ENCODE measurements around the gene DNAH6. TPM values are rescaled to one million over a fixed set of nuclear protein-coding genes. Genes with fewer than 3 reads are reported as not detected.

Gene DNAH6
- total and polyA plus RNA-seq, 2 of the 13 experiments (the other 11 are each of a cell fraction or from before 2014, with no cell fraction given), result 0.01 TPM; not detected in 1

DNA sequence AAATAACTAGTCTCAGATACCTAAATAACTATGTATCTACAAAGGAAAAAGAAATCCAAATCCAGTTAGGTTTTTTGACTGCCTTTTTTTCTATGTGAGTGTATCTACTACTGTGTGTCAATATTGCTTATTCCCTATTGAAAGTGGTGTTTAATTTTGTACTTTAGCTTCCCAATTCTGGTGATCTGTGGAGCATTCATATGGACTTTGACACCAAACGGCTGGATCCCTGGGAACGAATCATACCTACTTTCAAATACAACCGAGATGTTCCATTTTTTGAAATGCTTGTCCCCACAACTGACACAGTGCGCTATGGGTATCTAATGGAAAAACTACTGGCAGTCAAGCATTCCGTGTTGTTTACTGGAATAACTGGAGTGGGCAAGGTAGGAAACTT lies 152.8 kb downstream of the DNAH6 start:
- H3K27me3 ChIP-seq (ENCODE audit: control insufficient read depth in 1 of 2, insufficient read depth in 2 of 2, low read length in 2 of 2), result no peaks in the 10 kb centered on the region; a peak in 1 of 5 replicates
- H3K4me1 ChIP-seq (ENCODE audit: insufficient read depth, low read length), result no peaks in the 10 kb centered on the region
- FAIRE-seq (no peak), ATAC-seq (no peak), DNase-seq (ENCODE audit: low spot score) (no peak)
- no peaks in the 10 kb centered on the region for H3K79me2 ChIP-seq (ENCODE audit: insufficient read depth, low read length)
- no peak overlapping the region for H3K9ac ChIP-seq (ENCODE audit: insufficient read depth, low read depth, low read length)
- no peaks in the 10 kb centered on the region for H3K9me3 ChIP-seq (ENCODE audit: low read length)
- in situ Hi-C loops (cut with HindIII; ENCODE audit: extremely low pct_ligation_motif_present, low pct_unique_long_range_greater_than_20kb) (no loop called here), intact Hi-C loops (cut with micrococcal nuclease; ENCODE audit: unreplicated experiment) (no loop called here)
- no peaks in the 10 kb centered on the region for H3K36me3 ChIP-seq (replicated peaks in 1 of 2; ENCODE audit: control insufficient read depth in 1 of 2, insufficient read depth in 2 of 2, low read length in 2 of 2)
- POLR2A ChIA-PET, result no interaction called here
- CTCF ChIA-PET (ENCODE audit: low intra/inter-chr PET ratio, low total read pairs), result no interaction called here
- 30% methylated on average over 5 of the region's 5 CpGs for WGBS (ENCODE audit: low lambda C conversion rate)
- TF ChIP-seq EED (CRISPR knock-in tag; IDR thresholded peaks at IDR 0.05), result no peak
- TF ChIP-seq SP140L (CRISPR knock-in tag; IDR thresholded peaks at IDR 0.05; ENCODE audit: borderline replicate concordance), result no peak
- TF ChIP-seq ZNF546 (CRISPR knock-in tag; conservative IDR thresholded peaks at IDR 0.05), result no peak
- no peak for TF ChIP-seq ZNF282 (IDR thresholded peaks at IDR 0.05; ENCODE audit: partially characterized antibody)
- no peak for TF ChIP-seq ZNF292 (CRISPR knock-in tag; IDR thresholded peaks at IDR 0.05; ENCODE audit: borderline replicate concordance, low read depth)
- TF ChIP-seq, protein P1, sequence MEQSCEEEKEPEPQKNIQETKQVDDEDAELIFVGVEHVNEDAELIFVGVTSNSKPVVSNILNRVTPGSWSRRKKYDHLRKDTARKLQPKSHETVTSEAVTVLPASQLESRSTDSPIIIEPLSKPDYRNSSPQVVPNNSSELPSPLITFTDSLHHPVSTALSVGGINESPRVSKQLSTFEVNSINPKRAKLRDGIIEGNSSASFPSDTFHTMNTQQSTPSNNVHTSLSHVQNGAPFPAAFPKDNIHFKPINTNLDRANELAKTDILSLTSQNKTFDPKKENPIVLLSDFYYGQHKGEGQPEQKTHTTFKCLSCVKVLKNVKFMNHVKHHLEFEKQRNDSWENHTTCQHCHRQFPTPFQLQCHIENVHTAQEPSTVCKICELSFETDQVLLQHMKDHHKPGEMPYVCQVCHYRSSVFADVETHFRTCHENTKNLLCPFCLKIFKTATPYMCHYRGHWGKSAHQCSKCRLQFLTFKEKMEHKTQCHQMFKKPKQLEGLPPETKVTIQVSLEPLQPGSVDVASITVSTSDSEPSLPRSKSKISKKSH (CRISPR knock-in tag; IDR thresholded peaks at IDR 0.05; ENCODE audit: borderline replicate concordance), result no peak
- no peak for TF ChIP-seq ZNF841 (CRISPR knock-in tag; IDR thresholded peaks at IDR 0.05; ENCODE audit: borderline replicate concordance)
- TF ChIP-seq, protein P2, sequence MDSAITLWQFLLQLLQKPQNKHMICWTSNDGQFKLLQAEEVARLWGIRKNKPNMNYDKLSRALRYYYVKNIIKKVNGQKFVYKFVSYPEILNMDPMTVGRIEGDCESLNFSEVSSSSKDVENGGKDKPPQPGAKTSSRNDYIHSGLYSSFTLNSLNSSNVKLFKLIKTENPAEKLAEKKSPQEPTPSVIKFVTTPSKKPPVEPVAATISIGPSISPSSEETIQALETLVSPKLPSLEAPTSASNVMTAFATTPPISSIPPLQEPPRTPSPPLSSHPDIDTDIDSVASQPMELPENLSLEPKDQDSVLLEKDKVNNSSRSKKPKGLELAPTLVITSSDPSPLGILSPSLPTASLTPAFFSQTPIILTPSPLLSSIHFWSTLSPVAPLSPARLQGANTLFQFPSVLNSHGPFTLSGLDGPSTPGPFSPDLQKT (CRISPR knock-in tag; IDR thresholded peaks at IDR 0.05; ENCODE audit: borderline replicate concordance), result no peak
- no peak for TF ChIP-seq GPN1 (CRISPR knock-in tag; IDR thresholded peaks at IDR 0.05; ENCODE audit: borderline replicate concordance)
- TF ChIP-seq XRCC5 (optimal IDR thresholded peaks at IDR 0.05; ENCODE audit: low read length), result no peak
- no peak for TF ChIP-seq ZNF337 (CRISPR knock-in tag; IDR thresholded peaks at IDR 0.05; ENCODE audit: borderline replicate concordance, low read depth)
- TF ChIP-seq ERF (CRISPR knock-in tag; IDR thresholded peaks at IDR 0.05), result no peak
- no peak for TF ChIP-seq SALL1 (CRISPR knock-in tag; IDR thresholded peaks at IDR 0.05)
- TF ChIP-seq, protein P3, sequence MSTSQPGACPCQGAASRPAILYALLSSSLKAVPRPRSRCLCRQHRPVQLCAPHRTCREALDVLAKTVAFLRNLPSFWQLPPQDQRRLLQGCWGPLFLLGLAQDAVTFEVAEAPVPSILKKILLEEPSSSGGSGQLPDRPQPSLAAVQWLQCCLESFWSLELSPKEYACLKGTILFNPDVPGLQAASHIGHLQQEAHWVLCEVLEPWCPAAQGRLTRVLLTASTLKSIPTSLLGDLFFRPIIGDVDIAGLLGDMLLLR (CRISPR knock-in tag; IDR thresholded peaks at IDR 0.05), result no peak
- TF ChIP-seq, protein P4, sequence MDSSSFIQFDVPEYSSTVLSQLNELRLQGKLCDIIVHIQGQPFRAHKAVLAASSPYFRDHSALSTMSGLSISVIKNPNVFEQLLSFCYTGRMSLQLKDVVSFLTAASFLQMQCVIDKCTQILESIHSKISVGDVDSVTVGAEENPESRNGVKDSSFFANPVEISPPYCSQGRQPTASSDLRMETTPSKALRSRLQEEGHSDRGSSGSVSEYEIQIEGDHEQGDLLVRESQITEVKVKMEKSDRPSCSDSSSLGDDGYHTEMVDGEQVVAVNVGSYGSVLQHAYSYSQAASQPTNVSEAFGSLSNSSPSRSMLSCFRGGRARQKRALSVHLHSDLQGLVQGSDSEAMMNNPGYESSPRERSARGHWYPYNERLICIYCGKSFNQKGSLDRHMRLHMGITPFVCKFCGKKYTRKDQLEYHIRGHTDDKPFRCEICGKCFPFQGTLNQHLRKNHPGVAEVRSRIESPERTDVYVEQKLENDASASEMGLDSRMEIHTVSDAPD (CRISPR knock-in tag; IDR thresholded peaks at IDR 0.05), result no peak
- TF ChIP-seq ZNF772 (CRISPR knock-in tag; IDR thresholded peaks at IDR 0.05), result no peak
- TF ChIP-seq FLYWCH1 (CRISPR knock-in tag; IDR thresholded peaks at IDR 0.05), result no peak
- TF ChIP-seq TBL1XR1 (IDR thresholded peaks at IDR 0.05; ENCODE audit: borderline replicate concordance, low read length, partially characterized antibody), result no peak
- TF ChIP-seq, protein P5, sequence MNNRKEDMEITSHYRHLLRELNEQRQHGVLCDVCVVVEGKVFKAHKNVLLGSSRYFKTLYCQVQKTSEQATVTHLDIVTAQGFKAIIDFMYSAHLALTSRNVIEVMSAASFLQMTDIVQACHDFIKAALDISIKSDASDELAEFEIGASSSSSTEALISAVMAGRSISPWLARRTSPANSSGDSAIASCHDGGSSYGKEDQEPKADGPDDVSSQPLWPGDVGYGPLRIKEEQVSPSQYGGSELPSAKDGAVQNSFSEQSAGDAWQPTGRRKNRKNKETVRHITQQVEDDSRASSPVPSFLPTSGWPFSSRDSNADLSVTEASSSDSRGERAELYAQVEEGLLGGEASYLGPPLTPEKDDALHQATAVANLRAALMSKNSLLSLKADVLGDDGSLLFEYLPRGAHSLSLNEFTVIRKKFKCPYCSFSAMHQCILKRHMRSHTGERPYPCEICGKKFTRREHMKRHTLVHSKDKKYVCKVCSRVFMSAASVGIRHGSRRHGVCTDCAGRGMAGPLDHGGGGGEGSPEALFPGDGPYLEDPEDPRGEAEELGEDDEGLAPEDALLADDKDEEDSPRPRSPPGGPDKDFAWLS (CRISPR knock-in tag; IDR thresholded peaks at IDR 0.05; ENCODE audit: borderline replicate concordance), result no peak
- TF ChIP-seq ZNF552 (CRISPR knock-in tag; IDR thresholded peaks at IDR 0.05; ENCODE audit: borderline replicate concordance), result no peak
- H4K20me1 ChIP-seq (ENCODE audit: insufficient read depth, low read length), result no peaks in the 10 kb centered on the region
- H3K4me2 ChIP-seq (ENCODE audit: low read depth, low read length), result no peak overlapping the region
- H3K27ac ChIP-seq (ENCODE audit: extremely low read length, insufficient read depth, low read length), result no peak overlapping the region
- H3K4me3 ChIP-seq (replicated peaks in 1 of 3; ENCODE audit: insufficient read depth in 1 of 3, low read depth in 2 of 3, low read length in 3 of 3), result no peak overlapping the region
- H2AFZ ChIP-seq (ENCODE audit: low read length), result no peak overlapping the region
- no TSS peak for BruUV-seq (replicated peaks)
